Epithelial cell of proximal tubule (primary cell): ENCODE results near the gene BAIAP3. TPM values are rescaled to one million over a fixed set of nuclear protein-coding genes. Genes with fewer than 3 reads are reported as not detected.

Source experiments
- DNase-seq: peaks from one replicate; pipeline ENCODE4 v3.0.0-alpha.2; 2011; ENCODE audit warnings: low read depth
- H3K4me3 ChIP-seq: 2 replicates; pipeline ENCODE4 v1.5.1; 2011; ENCODE audit warnings: low read depth, mild to moderate bottlenecking, low read length
- CTCF ChIP-seq: conservative IDR thresholded peaks from 2 replicates; pipeline ENCODE4 v1.5.1; 2012; ENCODE audit warnings: low read depth, mild to moderate bottlenecking, low read length
- total RNA-seq: library from RNA; depleted of rRNA; stranded (reverse); fragments of >200 nt; gene quantifications from 2 replicates; pipeline ENCODE4 v1.2.3, GENCODE V29; 2015

The BAIAP3 gene
- total RNA-seq, 1 donor from 2014 or later: 3.9 TPM

GRCh38 chr16:1366060-1366711 is 32.7 kb downstream of the BAIAP3 start:
- DNase-seq: no peak
- no peak for TF ChIP-seq CTCF
- H3K4me3 ChIP-seq: no peak overlapping the region

- TF ChIP-seq CTCF: no peak
- no peak for DNase-seq
- H3K4me3 ChIP-seq: no peak overlapping the region
Measured at GRCh38 chr16:1366712-1367299, 33.4 kb downstream of the BAIAP3 start.

GRCh38 chr16:1367486-1368174 is 34.2 kb downstream of the BAIAP3 start:
- H3K4me3 ChIP-seq: no peak overlapping the region
- DNase-seq: no peak
- no peak for TF ChIP-seq CTCF

- H3K4me3 ChIP-seq: no peak overlapping the region
- no peak for DNase-seq
- TF ChIP-seq CTCF: no peak
Measured at GRCh38 chr16:1371054-1371978, 37.9 kb downstream of the BAIAP3 start.

GRCh38 chr16:1372292-1372950 is 39.0 kb downstream of the BAIAP3 start:
- no peak overlapping the region for H3K4me3 ChIP-seq
- DNase-seq: no peak
- no peak for TF ChIP-seq CTCF
